MCF 10A (cell line): ENCODE measurements around the gene PSMB10. TPM values are rescaled to one million over a fixed set of nuclear protein-coding genes. Genes with fewer than 3 reads are reported as not detected.

Source experiments
- BruUV-seq: library from RNA; stranded (reverse); fragments of 400-500 nt; replicated peaks from 2 replicates; lab custom pipeline; 2021; lab: Mats Ljungman, UMichigan
- CTCF ChIA-PET: fragments of 300-600 bp; sonication (Branson Sonifier 250); formaldehyde crosslinking; extraction: SDS; loops from one replicate; lab custom pipeline; 2021; ENCODE audit warnings: antibody characterized with exemption, inconsistent platforms; lab: Yijun Ruan, JAX
- POLR2A ChIA-PET: fragments of 300-600, 350-650 bp; sonication (Branson Sonifier 250); formaldehyde crosslinking; extraction: SDS; loops from one replicate; lab custom pipeline; 2020; ENCODE audit warnings: antibody characterized with exemption, inconsistent platforms; lab: Yijun Ruan, JAX
- DNase-seq: peaks from one replicate; pipeline ENCODE4 v3.0.0-alpha.2; 2018; ENCODE audit not compliant: unreplicated experiment
- H3K27ac Mint-ChIP-seq: one replicate; pipeline ENCODE4 v1.8.0; 2022; ENCODE audit warnings: mild to moderate bottlenecking, low read depth, mixed read lengths; ENCODE audit not compliant: unreplicated experiment
- H3K27me3 Mint-ChIP-seq: one replicate; pipeline ENCODE4 v1.8.0; 2022; ENCODE audit warnings: mixed read lengths; ENCODE audit not compliant: insufficient read depth, unreplicated experiment
- H3K36me3 Mint-ChIP-seq: one replicate; pipeline ENCODE4 v1.8.0; 2022; ENCODE audit warnings: mild to moderate bottlenecking, moderate library complexity, mixed read lengths; ENCODE audit not compliant: insufficient read depth, unreplicated experiment
- H3K4me1 Mint-ChIP-seq: one replicate; pipeline ENCODE4 v1.8.0; 2022; ENCODE audit warnings: mixed read lengths; ENCODE audit not compliant: insufficient read depth, unreplicated experiment
- H3K4me3 Mint-ChIP-seq: one replicate; pipeline ENCODE4 v1.8.0; 2022; ENCODE audit warnings: mild to moderate bottlenecking, moderate library complexity, mixed read lengths; ENCODE audit not compliant: unreplicated experiment
- H3K9me3 Mint-ChIP-seq: one replicate; pipeline ENCODE4 v1.8.0; 2022; ENCODE audit warnings: mixed read lengths; ENCODE audit not compliant: unreplicated experiment
- CTCF ChIP-seq: fragments of 200-600 bp; IDR thresholded peaks from one replicate; pipeline ENCODE4 v1.8.0; 2022; ENCODE audit warnings: antibody characterized with exemption, mild to moderate bottlenecking; ENCODE audit not compliant: unreplicated experiment
- intact Hi-C: fragments of 100-400 bp; cut with micrococcal nuclease; formaldehyde crosslinking; loops from 2 replicates; pipeline ENCODE4 v1.14.1; 2022
- total RNA-seq: library from RNA; stranded (reverse); gene quantifications from 2 replicates; pipeline ENCODE4 v1.2.3, GENCODE V29; 2022

PSMB10 gene
- total RNA-seq, 1 experiment from 2014 or later = 32.7 TPM

DNA sequence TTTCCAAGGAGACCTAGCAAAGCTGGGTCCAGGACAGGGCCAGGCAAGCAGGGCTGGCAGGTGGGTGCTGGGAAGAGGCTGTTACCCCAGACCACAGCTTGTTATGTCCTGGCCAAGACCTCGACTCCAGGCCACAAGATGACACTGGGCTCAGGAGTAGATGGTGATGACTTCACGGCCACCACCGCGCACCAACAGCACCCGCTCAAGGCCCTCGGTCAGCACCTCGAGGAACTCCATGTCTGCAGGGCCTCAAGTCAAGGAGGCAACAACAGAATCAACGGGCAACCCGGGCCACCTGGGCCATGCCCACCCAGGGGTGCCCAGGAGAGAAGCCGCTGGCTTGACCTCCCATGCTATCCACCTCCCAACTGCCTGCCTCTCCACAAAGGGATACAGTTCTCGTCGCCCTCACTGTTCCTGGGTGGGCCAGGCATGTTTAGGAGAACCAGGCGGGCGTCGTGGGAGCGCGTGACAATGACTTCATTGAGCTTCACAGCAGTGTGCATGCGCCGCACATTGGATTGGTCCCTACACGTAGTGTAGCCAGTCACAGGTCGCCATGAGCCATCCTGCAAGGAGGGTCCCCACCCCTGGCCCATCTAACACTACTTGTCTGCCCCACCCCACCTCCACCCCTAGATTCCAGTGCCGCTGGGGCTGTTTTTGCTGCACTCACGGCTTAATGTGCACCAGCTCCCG is 8.2 kb upstream of the PSMB10 start:
- Mint-ChIP-seq H3K36me3 (peaks cover 75% of the 10 kb centered on the region), H3K4me3 (no peak overlapping the region), H3K9me3 (no peaks in the 10 kb centered on the region), H3K27me3 (no peaks in the 10 kb centered on the region), H3K4me1 (peaks cover 13% of the 10 kb centered on the region), H3K27ac (no peak overlapping the region)
- POLR2A ChIA-PET = interaction anchor here (1.4 to 2.5 kb wide), 2 partner anchors 8 to 9 kb away, joined by 7 to 9 read pairs; partner anchors contain the start of gene PSMB10
- no TSS peak for BruUV-seq
- intact Hi-C loops = no loop called here
- DNase-seq = no peak
- TF ChIP-seq CTCF = no peak
- CTCF ChIA-PET = interaction anchor here (0.6 to 1.0 kb wide), 3 partner anchors 11 to 87 kb away, joined by 3 to 4 read pairs (median 3); partner anchors contain the start of genes DDX28 and DUS2

DNA sequence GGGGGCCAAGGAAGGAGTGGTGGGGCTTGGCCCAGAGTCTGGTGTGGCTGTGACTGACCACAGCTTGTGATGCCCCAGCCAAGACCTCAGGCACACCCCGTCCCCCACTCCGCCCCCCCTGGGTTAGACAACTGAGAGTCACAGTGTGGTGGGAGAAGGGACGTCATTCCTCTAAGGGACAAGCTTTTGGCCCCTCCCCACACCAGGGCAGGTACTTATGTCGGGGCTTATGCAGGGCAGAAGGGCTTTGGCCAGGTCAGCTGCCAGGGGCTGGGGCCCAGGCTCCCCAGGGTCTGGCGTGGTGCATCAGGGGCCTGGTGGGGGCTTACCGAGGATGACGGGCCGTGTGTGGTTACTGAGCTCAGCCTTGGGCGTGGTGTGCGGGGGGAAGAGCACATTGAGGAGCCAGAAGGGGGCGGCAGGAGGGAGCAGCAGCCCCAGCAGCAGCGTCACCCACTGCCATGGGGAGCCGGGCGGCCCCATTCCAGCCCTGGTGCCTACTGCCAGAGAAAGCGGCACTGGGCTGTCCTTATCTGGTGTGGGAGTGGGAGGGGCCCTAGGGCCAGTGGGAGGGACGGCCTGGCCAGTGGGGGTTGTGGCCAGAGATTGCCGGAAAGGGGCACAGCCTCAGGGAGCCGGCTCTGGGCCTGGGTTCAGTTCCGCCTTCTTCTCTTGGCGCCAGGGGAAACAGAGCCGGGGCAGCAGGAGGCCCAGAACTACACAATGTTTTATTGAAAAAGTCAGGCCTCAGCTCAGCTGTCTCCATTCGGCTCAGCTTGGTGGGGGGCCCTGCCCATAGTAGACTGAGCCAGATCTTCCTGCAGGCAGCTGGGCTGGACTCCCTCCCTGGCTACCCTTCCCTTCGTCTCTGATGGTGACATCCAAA is 7.2 kb upstream of the PSMB10 start, which contains the start of gene LCAT:
Gene LCAT (minus strand): TSS at position 502 of the 886 bp plus-strand sequence. CDS start 19 bp downstream, at position 483.
- Mint-ChIP-seq H3K9me3 (no peaks in the 10 kb centered on the region), H3K27me3 (no peaks in the 10 kb centered on the region), H3K27ac (no peak within 1 kb of the TSS), H3K36me3 (peaks cover 76% of the 10 kb centered on the region), H3K4me1 (peaks cover 13% of the 10 kb centered on the region), H3K4me3 (no peak within 1 kb of the TSS)
- no peak for TF ChIP-seq CTCF
- ChIA-PET CTCF (interaction anchor here (0.7 to 1.0 kb wide), 2 partner anchors 12 to 86 kb away, joined by 3 to 4 read pairs; no protein-coding TSS in a partner anchor), POLR2A (interaction anchor here (1.4 kb wide), 1 partner anchor 8 kb away, joined by 7 read pairs; no protein-coding TSS in a partner anchor)
- intact Hi-C loops = no loop called here
- DNase-seq = no peak
- no TSS peak for BruUV-seq

DNA sequence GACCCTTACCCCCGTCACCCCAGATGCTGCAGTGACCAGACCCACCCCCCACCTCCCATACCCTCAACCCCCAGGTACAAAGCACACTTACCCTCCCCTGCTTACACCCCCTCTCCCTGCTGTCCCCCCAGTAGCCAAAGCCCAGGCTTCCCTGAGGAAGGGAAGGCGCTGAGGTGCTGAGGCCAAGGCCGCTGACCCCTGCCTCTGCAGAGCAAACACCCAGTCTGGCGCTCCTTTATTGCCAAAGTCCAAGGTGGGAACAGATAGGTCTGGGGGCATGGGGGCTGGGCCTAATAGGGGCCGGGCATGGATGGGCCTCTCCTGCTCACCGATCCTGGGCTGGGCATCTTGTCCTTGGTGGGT is 6.6 kb upstream of the PSMB10 start:
- Mint-ChIP-seq H3K4me3 (no peak overlapping the region), H3K4me1 (peaks cover 8% of the 10 kb centered on the region), H3K36me3 (peaks cover 76% of the 10 kb centered on the region), H3K27me3 (no peaks in the 10 kb centered on the region), H3K27ac (no peak overlapping the region), H3K9me3 (no peaks in the 10 kb centered on the region)
- no TSS peak for BruUV-seq
- ChIA-PET POLR2A (no interaction called here), CTCF (interaction anchor here (0.7 to 0.9 kb wide), 3 partner anchors 20 to 76 kb away, joined by 3 to 5 read pairs (median 3); no protein-coding TSS in a partner anchor)
- intact Hi-C loops = no loop called here
- TF ChIP-seq CTCF = no peak
- no peak for DNase-seq
